Right forelimb (tissue), 1 donor: ENCODE results near the gene TMPRSS4.
A peak's percentile ranks its signal among the peaks of the same experiment; 100 is the strongest.

Experiments used
- DNase-seq: peaks from one replicate; pipeline ENCODE4 v3.0.0-alpha.2; 2018

The TMPRSS4 gene

DNA sequence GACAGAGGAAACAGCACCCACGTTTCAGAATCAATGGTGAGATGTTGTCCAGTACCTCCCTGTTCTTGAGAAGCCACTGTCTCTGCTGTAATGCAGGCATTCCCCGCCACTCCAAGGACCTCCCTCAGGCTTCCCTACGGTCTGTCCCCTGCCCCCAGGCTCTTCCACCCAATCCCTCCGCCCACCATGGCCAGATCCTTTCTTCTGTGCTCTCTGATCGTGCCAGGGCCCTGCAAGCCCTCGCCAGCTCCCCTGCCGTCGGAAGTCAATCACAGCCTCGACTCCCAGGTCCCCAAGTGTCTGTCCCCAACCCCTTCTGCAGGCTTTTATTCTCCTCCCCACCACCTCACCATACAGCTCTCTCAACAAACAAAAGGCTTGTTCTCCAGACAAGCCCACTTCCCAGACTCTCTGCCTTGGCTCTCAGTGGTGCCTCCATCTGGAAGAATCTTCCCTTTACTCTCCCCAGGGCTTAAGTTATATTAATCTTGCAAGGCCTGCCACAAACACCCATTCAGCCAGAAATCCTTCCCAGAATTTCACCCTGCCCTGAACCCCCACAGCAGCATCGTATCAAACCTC is 62.1 kb downstream of the TMPRSS4 start:
- no peak for DNase-seq

DNA sequence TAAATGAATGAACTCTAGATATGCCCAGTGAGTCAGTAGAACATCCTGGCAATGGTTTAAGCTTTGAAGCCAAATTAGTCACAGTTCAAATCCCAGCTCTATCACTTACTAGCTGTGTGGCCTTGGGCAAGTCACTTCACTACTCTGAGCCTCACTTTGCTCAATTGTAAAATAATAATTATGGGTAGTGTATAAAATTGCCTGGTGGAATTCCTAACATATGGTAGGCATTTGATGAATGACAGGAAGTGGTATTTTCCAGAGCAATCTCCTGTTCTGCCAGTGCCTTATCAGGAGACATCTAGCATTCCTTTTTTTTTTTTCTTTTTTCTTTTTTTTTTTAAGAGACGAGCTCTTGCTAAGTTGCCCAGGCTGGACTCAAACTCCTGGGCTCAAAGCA is 62.7 kb downstream of the TMPRSS4 start:
- DNase-seq, result no peak

GRCh38 chr11:118142081-118142480 is 65.2 kb downstream of the TMPRSS4 start:
- DNase-seq, result no peak

- DNase-seq, result peak; percentile 35
These were observed 65.9 kb downstream of the TMPRSS4 start for GRCh38 chr11:118142809-118143208.

GRCh38 chr11:118143661-118144185 is 66.8 kb downstream of the TMPRSS4 start:
- no peak for DNase-seq

GRCh38 chr11:118144301-118145268 is 67.7 kb downstream of the TMPRSS4 start:
- no peak for DNase-seq

DNA sequence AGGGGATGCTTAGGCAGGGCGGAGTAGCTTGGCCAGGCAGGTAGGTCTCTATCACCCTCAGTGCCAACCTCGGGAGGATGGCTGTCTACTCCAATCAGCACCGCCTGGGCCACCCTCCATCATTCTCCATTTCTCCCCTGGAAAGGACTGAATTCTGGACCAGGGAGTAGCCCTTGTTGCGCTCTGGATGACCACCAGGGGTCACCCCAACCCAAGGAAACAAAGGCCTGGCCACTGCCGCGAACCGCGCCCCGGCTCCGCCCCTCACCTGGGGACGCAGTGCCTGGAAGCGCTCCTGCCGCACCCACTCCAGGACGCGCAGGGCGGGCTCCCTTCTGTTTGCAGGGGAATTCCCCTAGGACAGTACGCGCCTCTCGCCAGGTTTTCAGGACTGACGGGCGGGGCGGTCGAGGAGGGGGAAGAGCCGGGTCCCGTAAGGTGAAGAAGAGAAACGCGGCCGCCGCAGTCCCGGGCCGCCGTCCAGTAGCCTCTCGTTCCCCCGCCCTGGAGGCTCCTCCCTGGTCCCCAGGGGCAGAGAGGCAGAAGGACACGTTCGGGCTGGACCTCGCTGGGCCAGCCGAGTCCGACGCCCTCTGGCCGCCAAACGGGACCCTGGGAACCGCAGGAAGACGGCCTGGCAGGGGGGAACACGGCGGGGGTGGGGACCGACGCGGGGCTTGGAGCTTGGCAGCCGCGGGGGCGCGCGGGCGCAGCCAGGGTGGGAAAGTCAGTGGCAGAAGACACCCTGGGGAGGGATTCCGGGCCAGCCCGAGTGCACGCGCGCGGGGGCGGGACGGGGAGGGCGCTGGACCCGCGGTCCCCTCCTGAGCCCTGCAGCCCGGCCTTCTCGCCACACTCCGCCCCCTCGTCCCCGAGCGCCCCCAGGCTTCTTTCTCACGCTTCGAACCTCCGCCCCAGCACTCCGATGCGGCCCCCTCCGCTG is 68.7 kb downstream of the TMPRSS4 start:
- peak; percentile 88 for DNase-seq

- no peak for DNase-seq
These were observed 69.7 kb downstream of the TMPRSS4 start for GRCh38 chr11:118146554-118146953.

GRCh38 chr11:118147502-118147901 is 70.6 kb downstream of the TMPRSS4 start:
- no peak for DNase-seq

DNA sequence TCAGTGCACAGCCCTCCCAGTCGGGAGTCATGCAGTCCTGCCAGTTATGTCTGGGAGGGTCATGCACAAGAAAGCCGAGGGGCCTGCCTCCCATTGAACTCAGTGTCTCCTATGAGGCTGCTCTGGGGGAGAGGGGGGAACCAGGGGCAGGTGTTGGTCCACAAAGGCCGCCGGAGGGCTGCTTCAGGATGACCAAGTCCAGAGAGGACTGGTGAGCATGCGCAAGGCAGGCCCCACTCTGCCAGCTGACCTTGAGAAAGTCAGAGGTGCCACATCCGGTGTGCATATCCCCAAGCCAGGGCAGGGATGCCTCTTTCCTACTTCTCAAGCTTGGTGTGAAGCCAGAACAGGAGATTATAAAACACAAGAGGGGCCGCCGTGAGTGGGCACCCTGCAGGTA is 71.4 kb downstream of the TMPRSS4 start:
- no peak for DNase-seq

- DNase-seq, result no peak
These were observed 72.0 kb downstream of the TMPRSS4 start for GRCh38 chr11:118148856-118149255.

DNA sequence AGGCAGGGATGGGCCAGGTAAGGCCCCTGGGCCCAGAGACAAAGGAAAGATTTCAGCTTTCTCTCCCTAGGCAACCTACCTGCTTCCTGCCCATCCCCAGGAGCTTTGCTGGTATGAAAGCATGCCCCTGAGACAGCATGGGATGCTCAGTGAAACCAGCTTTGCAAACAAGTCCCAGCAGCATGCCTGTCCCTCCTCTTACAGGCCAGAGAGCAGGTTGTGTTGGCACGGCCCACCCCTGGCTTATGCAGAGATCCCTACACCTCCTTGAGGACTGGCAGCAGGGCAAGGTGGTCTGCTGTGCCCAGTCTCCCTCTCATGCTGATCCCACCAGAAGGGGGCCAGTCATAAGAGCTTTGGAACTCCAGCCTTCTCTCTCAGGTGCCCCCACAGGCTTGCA is 72.6 kb downstream of the TMPRSS4 start:
- DNase-seq, result no peak

GRCh38 chr11:118151431-118151830 is 74.6 kb downstream of the TMPRSS4 start:
- DNase-seq, result no peak

- no peak for DNase-seq
These were observed 75.2 kb downstream of the TMPRSS4 start for GRCh38 chr11:118152020-118152551.

- peak; percentile 83 for DNase-seq
These were observed 75.9 kb downstream of the TMPRSS4 start, which contains the start of gene SCN4B for GRCh38 chr11:118152552-118153471. Gene SCN4B, minus strand, starts transcription at chr11:118152823. Its CDS starts 150 bp downstream, at chr11:118152673.

DNA sequence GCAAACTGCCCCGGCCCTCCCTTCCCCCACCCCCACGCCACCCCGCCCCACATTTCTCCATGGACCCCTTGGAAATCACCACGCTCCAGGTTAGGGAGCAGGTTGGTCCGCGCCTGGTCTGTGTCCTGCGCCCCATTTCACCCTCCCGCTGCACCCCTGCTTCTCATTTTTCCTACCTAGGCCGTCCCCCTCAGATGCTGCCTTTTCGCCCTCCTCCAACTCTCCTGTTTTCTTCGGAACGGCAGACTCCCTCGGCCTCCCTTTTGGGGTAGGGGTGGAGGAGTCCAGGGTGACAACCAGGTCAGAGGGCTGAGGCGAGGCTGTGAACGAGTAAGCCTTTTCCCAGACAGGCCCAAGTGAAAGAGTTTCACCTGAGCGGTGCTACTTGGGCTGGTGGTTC is 76.6 kb downstream of the TMPRSS4 start:
- DNase-seq, result no peak

DNA sequence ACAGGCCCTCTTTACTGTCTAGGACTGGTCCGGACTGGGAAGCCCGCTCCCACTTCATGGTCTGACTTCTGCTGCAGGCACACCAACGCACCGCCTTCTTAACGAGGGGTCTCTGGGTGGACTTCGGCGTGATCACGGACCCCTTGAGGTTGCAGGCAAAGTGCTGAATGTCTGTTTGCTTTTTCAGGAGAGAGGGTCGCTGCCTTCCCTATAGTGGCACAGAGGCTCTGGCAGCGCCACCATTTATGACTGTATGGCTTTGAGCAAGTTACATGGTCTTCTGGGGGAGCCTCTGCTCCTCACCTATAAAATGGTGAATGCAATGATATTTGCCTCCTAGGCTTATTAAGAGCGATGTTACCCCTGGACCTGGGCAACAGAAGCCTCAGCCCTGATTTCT is 77.1 kb downstream of the TMPRSS4 start:
- no peak for DNase-seq

GRCh38 chr11:118154641-118155040 is 77.8 kb downstream of the TMPRSS4 start:
- no peak for DNase-seq

DNA sequence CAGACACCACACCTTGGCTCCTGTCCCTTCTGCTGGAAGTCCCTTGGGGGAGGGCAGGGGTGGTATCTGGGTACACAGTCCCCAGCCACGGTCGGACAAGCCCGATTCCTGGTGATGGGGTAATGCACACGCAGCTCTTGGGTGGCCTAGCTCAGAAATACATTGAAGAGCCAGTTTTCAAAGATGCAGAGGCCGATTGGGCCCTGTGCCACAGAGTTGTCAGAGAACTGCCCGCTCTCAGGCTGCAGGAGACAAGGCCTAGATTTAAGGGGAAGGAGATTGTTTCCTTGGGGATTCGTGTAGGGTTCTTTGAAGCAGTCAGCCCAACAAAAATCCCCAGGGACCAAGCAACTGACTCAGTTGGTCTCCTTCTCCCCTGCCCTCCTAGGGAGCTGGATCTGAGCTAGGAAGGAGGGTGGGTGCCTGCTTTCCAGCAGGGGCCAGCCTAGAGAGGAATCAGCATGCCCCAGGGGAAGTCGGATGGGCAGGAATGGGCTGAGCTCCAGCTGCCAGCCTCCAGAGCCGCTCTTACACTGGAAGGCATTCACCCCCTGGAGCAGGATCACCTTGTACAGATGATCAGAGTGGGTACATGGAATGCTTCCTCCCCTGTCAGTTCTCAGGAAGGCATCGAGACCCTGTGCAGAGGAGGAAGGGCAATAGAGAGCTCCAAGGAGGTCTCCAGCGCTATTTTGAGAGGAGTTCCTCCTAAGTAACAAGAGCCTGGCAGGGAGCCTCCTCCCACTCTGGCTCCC is 79.1 kb downstream of the TMPRSS4 start:
- DNase-seq, result no peak

DNA sequence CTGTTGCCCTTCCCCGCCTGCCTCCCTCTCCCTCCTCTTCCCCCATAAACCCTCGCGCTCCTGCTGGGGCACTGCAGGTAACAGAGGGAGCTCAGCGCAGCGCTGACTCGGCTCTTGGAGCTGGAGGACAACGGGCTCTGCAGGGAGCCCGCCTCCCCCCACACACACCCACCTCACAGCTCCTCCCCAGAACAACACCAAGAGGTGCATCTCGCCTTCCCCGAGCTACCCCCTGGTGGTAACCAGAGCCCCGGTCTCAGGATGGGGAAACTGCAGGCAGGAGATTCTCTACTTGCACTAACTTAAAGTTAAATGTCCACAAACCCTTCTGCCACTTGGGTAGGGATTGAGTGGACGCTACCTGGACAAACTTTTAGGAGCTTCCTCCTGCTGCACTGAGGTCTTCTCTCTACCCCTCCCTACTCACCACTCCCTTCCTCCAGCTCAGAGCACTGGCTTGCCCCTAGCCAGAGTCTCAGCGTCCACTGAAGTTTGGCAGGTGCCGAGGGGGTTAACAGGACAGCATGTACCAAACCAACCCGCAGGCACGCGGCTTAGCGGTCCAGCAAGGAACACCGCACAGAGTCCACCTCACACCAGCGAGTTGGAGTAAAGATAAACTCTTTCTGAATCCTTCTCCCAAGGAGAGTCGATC is 79.8 kb downstream of the TMPRSS4 start:
- DNase-seq, result no peak
